Bone marrow (tissue), 2 donors: ENCODE data around the gene TOMM40L.

Source experiments
- DNase-seq, 2 donors: peaks; one replicate each; lab custom pipeline; 2025; lab: John Stamatoyannopoulos, UW

TOMM40L gene

DNA sequence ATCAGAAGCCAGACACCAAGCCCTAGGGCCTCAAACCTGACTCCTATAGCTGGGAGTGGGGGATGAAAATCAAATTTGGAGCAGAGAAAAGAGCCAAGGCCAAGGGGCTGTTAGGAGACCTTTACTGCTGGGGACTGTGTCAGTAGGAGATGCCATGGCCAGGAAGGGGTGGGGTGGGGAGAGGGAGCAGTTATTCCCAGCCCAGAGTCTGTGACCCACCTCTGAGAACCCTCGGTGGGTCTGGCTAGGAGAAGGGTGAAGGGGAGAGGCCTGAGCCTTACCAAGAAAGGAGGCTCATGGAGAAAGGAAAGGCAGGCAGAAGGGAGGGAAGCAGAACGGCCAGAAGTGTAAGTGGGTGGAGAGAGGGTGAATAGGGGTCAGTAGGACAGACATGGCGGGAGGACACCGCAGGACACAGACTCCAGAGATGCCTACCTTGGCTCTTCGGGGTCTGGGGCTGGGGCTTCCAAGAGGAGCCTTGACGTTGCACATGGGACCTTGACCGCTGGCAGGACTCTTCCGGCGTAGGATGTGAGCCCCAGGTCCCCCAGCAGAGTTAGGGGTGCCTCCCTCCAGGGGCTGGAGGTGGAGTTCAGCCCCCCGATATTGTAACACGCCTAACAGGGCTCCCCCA, 28.2 kb upstream of the TOMM40L start:
- DNase-seq = no peak

DNA sequence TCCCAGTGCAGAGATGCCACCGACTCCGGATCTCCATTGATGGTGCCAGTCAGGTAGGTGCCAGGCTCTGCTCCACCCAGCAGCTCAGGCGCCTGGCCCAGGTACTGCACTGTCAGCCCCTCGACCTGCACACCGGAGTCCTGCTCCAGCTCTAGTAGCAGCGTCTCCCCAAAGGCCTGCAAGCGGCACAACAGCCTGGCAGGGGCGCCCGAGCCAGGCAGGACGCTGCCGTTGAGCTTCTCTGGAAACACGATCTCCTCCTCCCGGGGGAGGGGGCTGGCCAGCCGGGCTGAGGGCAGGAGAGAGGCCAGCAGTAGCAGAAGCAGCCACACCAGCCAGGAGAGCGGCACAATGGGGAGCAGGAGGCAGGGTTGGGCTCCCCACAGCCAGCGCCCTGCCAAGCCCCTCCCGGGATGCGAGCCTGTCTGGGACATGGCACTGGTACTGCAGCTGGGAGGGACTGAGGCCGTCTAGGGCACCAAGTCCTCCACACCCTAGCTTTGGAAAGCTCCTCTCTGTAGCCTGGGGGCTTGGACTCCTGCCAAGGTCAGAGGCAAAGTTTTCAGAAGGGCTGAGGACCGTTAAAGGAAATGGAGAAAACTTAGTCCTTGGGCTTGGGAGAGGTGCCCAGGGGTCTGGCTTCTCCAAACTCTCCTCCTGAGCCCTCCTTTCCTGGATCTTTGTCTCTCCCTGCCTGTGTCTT, 27.5 kb upstream of the TOMM40L start:
- DNase-seq = no peak

DNA sequence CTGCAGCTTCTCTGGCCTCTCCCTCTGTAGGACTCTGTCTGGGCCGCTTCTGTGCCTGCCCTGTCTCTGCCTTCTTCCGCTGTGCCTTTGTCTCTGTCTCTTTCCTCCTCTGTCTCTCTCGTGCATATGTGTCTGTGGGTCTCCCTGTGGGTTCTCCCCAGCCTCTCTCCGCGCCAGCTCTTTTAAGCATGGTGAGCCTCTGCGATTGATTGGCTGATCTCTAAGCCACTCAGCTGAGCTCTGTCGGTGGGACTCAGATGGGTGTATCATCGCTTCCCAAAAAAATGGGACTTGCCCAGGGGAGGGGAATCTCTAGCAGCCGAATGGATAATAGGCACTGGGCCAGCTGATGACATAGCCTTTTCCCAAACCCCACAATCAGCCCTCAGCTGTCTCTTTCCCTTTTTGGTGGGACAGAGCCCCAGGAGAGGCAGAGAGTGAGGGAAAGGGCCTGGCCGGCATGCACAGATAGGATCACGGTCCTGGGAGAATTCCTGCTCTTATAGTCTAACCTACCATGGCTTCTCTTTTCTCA, 26.9 kb upstream of the TOMM40L start, which contains the start of gene ADAMTS4:
ADAMTS4 (minus strand) TSS at position 158 of the 535 bp plus-strand sequence. CDS start 427 bp downstream, outside the sequence.
- no peak for DNase-seq

DNA sequence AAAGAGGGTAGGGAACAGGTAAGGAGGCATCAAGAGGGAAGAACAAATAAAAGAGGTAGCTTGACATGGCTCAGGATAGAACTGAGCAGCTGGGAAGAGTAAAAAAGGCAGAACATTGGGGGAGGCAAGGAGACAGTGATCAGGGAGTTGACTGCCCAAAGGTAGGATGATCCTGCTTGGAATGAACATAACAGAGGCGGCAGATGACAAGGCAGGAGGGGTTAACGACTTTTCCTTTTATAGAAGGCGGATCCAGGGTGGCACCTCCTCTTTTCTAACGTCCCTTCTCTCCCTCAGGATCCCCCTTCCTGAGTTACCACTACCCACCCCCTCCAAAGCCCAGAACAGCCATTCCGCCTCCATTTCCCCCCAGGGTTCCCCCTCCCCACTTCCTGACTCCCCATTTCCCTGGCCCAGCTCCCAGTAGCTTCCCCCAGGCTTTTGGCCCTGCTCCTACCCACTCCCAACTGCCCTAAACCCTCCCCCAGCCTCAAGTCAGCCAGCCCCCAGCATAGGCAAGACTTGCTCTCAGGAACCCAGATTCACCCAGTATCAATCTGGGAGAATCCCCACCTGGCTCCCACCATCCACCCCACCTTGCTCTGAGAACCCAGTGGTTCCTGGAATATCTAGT, 26.2 kb upstream of the TOMM40L start:
- DNase-seq = no peak

DNA sequence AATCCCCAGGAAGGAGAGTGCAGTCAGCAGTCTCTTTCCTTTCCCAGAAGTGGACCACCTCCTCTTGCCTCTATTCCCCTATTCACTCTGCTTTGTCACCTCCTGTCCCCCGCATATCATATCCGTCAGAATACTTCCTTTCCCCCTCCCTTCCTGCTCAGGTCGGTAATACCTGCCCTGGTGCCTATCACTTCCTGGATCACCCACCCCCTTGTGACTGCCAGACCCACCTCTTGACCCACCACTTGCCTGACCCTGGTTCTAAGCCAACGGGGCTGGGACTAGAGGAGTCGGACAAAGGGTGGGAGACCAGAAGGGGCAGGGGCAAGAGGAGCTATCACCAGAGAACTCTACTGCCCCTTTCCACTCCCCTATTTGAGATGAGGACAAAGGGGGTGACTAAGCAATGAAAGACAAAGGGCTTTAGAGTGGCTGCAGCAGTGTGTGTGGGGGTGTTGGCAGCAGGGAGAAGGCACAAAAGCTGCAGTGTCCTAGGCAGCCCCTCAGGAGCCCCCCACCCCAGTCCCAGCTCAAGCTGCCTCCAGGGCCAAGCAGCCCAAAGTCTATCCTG, 25.4 kb upstream of the TOMM40L start:
- no peak for DNase-seq

DNA sequence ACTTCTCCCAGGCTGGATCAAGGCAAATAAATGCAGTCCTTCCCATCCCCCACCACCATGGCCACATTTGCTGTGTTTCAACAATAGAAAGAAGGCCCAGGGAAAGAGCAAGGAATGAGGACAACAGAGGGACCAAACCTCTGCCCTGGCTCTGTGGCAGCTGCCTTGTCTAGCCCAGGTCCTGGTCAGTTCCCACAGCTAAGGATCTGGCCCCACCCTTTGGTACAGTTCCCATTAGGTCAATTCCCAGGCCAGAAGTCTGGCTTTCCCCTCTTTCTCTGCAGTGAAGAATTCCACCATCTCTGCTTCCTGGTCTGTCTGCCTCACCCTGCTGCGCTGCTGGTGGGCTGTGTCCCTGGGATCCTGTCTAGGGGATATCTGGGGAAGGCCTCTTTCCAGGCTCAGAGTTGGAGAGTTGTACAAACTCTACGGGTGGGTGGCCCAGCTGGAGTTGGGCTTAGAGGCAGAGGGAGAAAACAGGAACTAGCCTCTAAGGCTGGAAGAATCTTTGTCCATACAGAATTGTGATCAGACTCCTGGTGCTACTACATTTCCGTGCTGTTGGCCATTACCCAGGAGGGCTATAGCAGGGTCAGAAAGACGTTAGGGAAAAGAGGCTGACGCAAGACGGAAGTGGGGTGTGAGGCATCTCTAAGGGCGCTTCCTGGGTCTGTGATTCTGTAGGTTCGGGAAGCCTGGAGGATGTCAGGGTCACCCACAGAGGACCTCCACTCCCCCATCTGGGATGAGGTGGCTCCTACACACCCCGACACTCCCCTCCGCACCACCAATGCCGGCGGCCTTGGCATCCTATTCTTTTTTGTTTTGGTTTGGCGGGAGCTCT, 24.6 kb upstream of the TOMM40L start:
- peak in 1 of 2 donors; percentile 43 for DNase-seq

DNA sequence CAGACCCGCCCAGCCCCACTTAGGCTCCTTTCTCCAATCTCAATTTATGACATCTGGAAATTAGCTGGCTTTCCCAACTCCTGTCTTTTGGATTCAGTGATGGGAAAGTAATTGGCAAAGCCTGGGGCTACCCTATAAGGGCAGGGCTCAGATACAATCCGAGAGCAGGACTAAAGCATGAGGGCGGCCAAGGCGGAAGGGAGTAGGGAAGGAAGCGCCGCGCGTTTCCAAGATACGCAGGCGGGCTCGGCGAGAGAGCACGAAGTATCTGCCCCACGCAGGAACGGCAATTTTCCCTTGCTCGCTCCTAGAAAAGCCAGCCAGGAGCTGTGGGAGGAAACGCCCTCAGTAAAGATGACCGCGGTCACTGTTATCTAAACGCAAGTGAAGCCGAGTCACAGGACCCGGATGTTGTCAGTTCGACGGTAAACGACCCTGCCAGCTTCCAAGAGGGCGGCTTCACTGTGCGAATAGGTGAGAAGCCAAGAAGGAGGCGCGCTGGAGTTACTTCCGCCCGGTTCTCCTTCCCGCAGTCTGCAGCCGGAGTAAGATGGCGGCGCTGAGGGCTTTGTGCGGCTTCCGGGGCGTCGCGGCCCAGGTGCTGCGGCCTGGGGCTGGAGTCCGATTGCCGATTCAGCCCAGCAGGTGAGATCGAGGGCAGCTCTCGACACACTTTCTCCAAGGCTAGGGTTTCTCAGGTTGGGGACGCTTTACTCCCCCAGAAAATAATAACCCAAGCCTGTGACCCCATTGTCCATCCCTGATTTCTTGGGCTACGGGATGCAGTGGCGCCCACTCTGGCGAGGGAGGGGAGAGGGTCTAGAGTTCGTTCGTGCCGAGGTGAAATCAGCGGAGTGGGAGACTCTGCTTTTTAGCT, 23.8 kb upstream of the TOMM40L start, which contains the start of gene NDUFS2:
NDUFS2 (plus strand) TSS at position 532 of the 877 bp plus-strand sequence; CDS start at position 551, 19 bp downstream.
- peak; percentile 77 to 94 for DNase-seq

DNA sequence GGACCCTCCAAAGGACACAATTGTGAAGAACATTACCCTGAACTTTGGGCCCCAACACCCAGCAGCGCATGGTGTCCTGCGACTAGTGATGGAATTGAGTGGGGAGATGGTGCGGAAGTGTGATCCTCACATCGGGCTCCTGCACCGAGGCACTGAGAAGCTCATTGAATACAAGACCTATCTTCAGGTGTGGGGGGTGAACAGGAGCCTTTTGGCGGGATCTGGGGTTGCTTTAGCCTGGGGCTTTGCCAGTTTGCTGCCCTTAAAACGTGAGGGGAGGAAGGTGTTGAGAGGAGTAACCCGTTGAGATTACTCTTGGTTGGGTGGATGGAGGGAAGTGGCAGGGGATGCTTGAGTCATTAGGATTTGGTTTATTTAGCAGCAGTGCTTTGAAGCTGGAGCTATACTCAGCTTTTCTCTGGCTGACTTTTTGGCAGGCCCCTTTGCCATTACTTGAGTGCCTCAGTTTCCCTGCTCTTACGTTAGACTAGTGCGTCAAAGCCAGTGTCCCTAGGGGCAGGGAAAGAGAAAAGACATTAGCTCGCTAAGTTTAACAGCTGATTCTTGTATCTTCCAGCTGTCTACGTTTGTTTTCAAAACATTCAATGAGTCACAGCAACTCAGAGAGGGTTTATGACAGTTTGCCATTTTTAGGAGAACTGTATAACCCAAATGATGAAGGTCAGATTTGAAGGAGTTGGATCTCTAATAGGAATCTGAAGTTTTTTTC, 19.3 kb upstream of the TOMM40L start:
- no peak for DNase-seq

DNA sequence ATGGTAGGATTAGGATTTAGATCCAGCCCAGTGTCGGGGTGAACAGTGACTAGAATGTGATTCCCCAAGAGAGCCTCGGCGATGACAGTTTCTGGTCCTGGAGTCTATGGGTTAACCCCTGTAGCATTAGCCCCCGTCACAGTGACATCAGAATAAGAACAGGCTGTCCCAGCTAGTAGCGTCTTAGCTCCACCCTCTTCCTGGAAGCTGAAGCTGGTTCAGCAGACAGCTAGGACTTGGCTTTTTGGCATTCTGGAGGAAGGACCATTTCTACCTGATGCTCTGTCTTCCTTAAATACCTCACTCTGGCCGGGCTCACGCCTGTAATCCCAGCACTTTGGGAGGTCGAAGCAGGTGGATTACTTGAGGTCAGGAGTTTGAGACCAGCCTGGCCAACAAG, 18.7 kb upstream of the TOMM40L start:
- no peak for DNase-seq

DNA sequence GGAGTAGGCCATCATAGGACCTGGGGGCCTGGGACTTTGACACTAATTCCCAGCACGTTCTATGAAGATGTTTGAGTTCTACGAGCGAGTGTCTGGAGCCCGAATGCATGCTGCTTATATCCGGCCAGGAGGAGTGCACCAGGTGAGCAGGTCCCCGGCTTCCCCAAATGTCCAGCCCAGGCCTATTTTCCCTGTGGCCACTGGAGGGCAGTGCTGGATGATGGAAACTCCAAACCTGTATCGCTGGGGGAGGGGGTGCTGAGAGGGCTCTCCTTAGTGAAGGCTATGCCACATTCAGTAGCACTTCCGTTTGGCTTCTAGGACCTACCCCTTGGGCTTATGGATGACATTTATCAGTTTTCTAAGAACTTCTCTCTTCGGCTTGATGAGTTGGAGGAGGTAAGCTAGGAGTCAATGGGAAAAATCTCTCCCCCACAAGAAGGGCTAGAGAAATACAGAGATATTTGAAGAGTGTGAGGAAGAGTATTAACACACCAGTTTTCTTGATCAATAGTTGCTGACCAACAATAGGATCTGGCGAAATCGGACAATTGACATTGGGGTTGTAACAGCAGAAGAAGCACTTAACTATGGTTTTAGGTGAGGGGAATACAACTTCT, 16.0 kb upstream of the TOMM40L start:
- peak; percentile 44 to 54 for DNase-seq

DNA sequence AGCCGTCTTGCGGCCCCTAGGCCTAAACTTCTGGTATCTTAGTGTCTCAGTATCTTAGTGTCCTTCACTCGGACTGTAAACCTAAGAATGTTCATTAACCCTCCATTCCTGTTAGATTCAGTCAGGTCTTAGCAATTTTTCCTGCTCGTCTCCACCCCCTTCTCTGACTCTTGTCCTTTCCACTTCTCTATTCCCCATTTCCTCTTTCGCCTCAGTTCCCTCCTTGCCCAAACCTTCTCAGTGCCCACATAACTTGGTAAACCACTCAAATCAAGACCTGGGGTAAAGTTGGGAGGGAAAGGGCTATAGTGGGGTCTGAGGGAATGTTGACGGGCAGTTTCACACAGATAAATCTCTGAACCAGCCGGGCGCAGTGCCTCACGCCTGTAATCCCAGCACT, 11.5 kb upstream of the TOMM40L start:
- no peak for DNase-seq

DNA sequence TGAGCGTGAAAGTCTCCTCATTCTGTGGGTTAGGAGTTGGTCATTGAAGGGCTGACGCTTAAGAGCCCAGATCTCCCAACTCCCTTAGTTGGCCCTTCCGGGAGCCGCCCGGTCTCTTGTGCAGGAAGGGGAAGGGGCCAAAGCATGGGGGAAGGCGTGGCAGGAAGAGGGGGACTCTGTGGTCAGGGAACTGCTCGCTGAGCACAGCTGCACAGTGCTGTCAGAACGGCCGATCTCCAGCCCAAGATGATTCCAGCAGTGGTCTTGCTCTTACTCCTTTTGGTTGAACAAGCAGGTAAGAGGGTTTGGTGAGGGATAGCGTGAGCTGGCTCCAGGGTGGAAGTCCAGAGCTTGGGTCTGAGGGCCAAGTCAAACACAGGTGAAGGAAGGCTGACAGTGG, 10.8 kb upstream of the TOMM40L start, which contains the start of gene FCER1G:
FCER1G (plus strand) TSS at position 220 of the 400 bp plus-strand sequence; CDS start at position 247, 27 bp downstream.
- peak in 1 of 2 donors; percentile 42 for DNase-seq

DNA sequence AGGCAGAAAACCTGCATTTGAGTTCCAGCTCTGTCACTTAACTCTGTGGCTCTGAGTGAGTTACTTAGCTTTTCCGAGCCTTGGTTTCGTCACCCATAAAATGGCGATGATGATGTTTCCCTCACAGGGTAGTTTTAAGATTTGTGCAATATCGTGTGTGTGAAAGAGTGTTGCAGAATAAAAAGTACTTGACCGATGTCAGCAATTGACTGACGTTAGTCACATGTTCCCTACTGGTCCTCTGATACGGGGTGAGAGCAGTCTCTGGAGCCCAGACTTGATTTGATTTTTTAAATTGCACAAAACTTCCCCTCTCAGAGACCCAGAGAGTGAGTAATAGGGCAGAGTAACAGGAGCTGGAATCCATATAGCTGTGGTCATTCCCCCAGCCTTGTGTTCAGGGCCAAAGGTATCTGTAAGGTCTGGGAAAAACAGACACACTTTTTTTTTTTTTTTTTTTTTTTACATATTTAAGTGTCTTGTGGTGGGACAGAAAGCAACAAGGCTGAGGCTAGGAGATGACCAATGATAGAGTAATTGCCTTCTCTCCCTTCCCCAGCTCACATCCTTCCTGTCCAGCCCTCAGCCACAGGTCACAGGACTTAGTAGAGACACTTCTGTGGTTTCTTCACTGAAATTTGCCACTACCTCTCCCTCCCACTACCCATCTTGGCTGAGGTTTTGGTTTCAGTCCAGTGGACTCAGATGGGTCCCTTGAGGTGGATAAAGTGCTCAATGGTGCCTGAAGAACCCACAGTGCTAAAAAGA, 8.7 kb upstream of the TOMM40L start:
- peak in 1 of 2 donors; percentile 41 for DNase-seq

DNA sequence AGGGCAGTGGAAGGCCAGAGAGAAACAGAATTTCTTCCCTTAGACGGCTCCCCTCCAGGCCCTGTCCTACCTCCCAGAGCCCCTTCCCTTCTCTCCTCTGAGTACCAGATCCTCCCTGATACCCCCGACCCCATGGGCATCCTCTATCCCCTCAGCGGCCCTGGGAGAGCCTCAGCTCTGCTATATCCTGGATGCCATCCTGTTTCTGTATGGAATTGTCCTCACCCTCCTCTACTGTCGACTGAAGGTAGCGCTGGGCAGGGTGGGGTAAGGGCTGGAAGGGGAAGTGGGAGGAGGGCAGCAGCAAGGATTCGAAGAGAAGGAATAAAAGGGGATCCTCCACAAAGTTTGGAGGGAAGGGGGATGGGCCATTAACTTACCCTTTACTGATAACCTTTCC, 8.0 kb upstream of the TOMM40L start:
- DNase-seq = no peak

DNA sequence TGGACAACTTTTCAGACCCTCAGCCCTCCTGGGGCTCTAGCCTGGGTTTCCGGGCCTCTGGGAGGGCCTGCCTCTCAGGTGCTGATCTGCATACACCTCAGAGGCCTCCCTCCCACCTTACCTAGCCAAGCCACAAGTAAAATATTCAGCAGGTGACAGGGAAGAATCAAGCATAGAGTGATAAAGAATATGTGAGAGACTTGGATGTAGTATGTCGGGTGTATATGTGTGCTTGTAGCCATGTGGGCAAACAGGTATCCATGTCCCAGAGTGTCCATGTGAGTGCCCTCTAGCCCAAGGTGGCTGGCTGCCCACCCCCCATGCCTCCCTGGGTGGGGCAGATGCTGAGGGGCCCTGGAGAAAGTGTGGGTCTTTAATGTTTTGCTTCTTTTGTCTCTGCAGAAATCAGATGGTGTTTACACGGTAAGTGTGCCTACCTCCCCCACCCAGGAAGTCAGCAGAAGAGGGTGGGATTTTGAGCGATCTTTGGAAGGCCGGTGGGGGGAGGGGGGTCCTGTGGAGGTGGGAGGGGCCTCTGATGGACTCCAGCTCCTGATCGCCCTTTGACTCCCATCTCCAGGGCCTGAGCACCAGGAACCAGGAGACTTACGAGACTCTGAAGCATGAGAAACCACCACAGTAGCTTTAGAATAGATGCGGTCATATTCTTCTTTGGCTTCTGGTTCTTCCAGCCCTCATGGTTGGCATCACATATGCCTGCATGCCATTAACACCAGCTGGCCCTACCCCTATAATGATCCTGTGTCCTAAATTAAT, 7.4 kb upstream of the TOMM40L start:
- DNase-seq = no peak

DNA sequence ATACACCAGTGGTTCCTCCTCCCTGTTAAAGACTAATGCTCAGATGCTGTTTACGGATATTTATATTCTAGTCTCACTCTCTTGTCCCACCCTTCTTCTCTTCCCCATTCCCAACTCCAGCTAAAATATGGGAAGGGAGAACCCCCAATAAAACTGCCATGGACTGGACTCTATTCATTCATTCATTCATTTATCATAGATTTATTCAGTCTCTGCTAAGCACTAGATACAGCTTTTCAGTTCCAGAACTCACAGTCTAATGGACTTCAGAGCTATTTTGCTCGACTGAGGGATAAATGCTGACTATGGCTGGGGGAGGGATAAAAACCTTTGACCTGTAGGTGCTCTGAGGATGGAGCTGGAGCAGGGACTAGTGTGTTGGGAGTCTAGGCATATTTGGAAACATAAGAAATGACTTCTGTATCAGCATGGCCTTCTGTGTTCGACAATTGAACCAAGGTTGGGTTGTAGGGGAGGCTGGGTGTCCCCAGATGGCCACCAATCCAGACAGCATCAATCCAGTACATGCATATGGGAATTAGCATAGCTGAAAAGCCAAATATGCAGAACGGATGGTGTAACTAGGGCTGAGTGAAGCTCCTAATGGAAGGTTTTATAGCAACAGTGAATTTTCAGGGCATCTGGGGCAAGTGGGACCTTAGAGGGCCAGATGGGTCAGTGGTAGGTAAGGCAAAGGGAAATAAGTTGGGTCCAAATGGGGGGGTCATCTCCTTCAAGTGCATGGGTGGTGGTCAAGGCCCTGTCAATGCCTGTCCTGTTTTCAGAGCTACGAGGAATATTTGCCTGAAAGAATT, 6.6 kb upstream of the TOMM40L start:
- no peak for DNase-seq

DNA sequence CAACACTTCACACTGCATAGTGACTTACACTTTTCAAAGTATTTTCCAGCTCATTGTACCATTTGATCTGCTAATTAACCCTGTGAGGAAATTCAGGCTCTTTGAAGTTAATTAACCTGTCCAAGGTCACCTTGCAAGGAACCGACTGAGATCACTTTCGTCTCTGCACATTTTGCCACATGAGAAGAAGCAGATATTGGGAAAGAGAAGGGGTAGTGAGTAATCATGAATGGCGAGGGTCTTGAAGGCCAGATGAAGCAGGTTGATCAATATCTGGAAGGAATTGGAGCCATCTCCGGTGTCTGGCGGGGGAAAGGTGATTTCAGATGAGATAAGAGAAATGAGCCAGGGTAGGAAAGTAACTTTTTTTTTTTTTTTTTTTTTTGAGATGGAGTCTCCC, 5.9 kb upstream of the TOMM40L start:
- DNase-seq = no peak
